Measurements from ENCODE around the gene DPP6. TPM values are rescaled to one million over a fixed set of nuclear protein-coding genes. Genes with fewer than 3 reads are reported as not detected.

DPP6 gene
- total and polyA plus RNA-seq, 2 of the 8 experiments (the other 6 are each of a cell fraction or from before 2014, with no cell fraction given), result 4.7 to 6.8 TPM

GRCh38 chr7:154178895-154179294 lies 126.7 kb downstream of the DPP6 start (continued):
- no peak for TF ChIP-seq NANOG (IDR thresholded peaks at IDR 0.05; ENCODE audit: insufficient read depth, low read depth, low read length, poor library complexity, severe bottlenecking)
- TF ChIP-seq KDM5A (IDR thresholded peaks at IDR 0.05; ENCODE audit: low read length), result no peak
- no peak for TF ChIP-seq YY1 (IDR thresholded peaks at IDR 0.05; ENCODE audit: low read depth, low read length)
